ENCODE data around the gene MRGPRG. TPM values are rescaled to one million over a fixed set of nuclear protein-coding genes. Genes with fewer than 3 reads are reported as not detected.

The MRGPRG gene
- total RNA-seq, 1 experiment from 2014 or later = not detected

DNA sequence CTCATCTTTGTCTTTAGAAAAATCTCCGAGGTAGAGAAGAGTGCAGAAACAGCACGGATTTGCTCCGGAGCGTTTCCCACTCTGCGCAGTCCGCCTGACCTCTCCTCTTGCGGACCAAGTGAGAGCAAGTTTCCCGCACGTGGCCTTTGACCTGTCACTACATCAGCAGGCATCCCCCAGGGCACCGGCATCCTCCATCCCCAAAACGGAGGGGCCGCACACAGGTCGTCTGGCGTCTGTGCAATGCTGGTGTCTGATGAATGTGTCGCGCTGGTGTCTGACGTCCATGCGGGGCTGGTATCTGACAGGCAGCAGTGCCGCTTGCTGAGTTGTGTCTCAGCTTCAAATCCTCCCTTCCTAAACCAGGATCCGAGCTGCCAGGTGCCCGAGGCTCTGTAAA lies 14.3 kb upstream of the MRGPRG start:
- Histone ChIP-seq H3K36me3 (ENCODE audit: control insufficient read depth, insufficient read depth, low read length) (no peaks in the 10 kb centered on the region), H3K27me3 (ENCODE audit: control insufficient read depth, insufficient read depth, low read length) (peaks cover 9% of the 10 kb centered on the region), H3K4me1 (ENCODE audit: control insufficient read depth, insufficient read depth, low read length) (peaks cover 5% of the 10 kb centered on the region), H3K9me3 (ENCODE audit: control insufficient read depth, insufficient read depth, low read depth, low read length) (no peaks in the 10 kb centered on the region), H3K27ac (ENCODE audit: low read length) (no peak overlapping the region), H3K4me3 (ENCODE audit: low read depth in 2 of 2, low read length in 2 of 2) (no peak overlapping the region)
- POLR2A ChIA-PET = no interaction called here
- in situ Hi-C loops (cut with HindIII; ENCODE audit: low pct_unique_long_range_greater_than_20kb, low sequenced_read_pairs) = no loop called here
- intact Hi-C loops (cut with micrococcal nuclease; ENCODE audit: unreplicated experiment) = no loop called here
- no peak for DNase-seq (ENCODE audit: low read depth, low spot score)
- CTCF ChIA-PET = no interaction called here
- ATAC-seq = no peak
- no peak for TF ChIP-seq POLR2AphosphoS5 (IDR thresholded peaks at IDR 0.05; ENCODE audit: low read depth, low read length)
- TF ChIP-seq SIN3A (IDR thresholded peaks at IDR 0.05; ENCODE audit: borderline replicate concordance, insufficient read depth, low read depth, low read length) = no peak
- TF ChIP-seq CTCF (IDR thresholded peaks at IDR 0.05) = no peak
- no peak for TF ChIP-seq TCF7L2 (IDR thresholded peaks at IDR 0.05; ENCODE audit: low read depth, low read length)
- TF ChIP-seq, protein P1, sequence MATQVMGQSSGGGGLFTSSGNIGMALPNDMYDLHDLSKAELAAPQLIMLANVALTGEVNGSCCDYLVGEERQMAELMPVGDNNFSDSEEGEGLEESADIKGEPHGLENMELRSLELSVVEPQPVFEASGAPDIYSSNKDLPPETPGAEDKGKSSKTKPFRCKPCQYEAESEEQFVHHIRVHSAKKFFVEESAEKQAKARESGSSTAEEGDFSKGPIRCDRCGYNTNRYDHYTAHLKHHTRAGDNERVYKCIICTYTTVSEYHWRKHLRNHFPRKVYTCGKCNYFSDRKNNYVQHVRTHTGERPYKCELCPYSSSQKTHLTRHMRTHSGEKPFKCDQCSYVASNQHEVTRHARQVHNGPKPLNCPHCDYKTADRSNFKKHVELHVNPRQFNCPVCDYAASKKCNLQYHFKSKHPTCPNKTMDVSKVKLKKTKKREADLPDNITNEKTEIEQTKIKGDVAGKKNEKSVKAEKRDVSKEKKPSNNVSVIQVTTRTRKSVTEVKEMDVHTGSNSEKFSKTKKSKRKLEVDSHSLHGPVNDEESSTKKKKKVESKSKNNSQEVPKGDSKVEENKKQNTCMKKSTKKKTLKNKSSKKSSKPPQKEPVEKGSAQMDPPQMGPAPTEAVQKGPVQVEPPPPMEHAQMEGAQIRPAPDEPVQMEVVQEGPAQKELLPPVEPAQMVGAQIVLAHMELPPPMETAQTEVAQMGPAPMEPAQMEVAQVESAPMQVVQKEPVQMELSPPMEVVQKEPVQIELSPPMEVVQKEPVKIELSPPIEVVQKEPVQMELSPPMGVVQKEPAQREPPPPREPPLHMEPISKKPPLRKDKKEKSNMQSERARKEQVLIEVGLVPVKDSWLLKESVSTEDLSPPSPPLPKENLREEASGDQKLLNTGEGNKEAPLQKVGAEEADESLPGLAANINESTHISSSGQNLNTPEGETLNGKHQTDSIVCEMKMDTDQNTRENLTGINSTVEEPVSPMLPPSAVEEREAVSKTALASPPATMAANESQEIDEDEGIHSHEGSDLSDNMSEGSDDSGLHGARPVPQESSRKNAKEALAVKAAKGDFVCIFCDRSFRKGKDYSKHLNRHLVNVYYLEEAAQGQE (IDR thresholded peaks at IDR 0.05; ENCODE audit: insufficient read depth in 1 of 2, low read depth in 2 of 2, low read length in 1 of 2) = no peak
- BruUV-seq (replicated peaks) = no TSS peak

GRCh38 chr11:3231851-3232744 lies 13.5 kb upstream of the MRGPRG start, which contains the start of gene MRGPRE:
TSS of gene MRGPRE (minus strand) at chr11:3232417. CDS start at chr11:3228799, 3,618 bp downstream.
- H3K27me3 ChIP-seq (ENCODE audit: control insufficient read depth, insufficient read depth, low read length) = peaks cover 9% of the 10 kb centered on the region
- H3K4me3 ChIP-seq (ENCODE audit: low read depth in 2 of 2, low read length in 2 of 2) = no peak within 1 kb of the TSS
- H3K36me3 ChIP-seq (ENCODE audit: control insufficient read depth, insufficient read depth, low read length) = no peaks in the 10 kb centered on the region
- intact Hi-C loops (cut with micrococcal nuclease; ENCODE audit: unreplicated experiment) (no loop called here), in situ Hi-C loops (cut with HindIII; ENCODE audit: low pct_unique_long_range_greater_than_20kb, low sequenced_read_pairs) (no loop called here)
- ATAC-seq (peak; percentile 62), DNase-seq (ENCODE audit: low read depth, low spot score) (no peak)
- TF ChIP-seq, protein P1 (IDR thresholded peaks at IDR 0.05; ENCODE audit: insufficient read depth in 1 of 2, low read depth in 2 of 2, low read length in 1 of 2) = no peak
- TF ChIP-seq POLR2AphosphoS5 (IDR thresholded peaks at IDR 0.05; ENCODE audit: low read depth, low read length) = no peak
- no peak for TF ChIP-seq SIN3A (IDR thresholded peaks at IDR 0.05; ENCODE audit: borderline replicate concordance, insufficient read depth, low read depth, low read length)
- TF ChIP-seq CTCF (IDR thresholded peaks at IDR 0.05) = no peak
- TF ChIP-seq TCF7L2 (IDR thresholded peaks at IDR 0.05; ENCODE audit: low read depth, low read length) = no peak
- H3K4me1 ChIP-seq (ENCODE audit: control insufficient read depth, insufficient read depth, low read length) = peaks cover 5% of the 10 kb centered on the region
- H3K27ac ChIP-seq (ENCODE audit: low read length) = no peak within 1 kb of the TSS
- H3K9me3 ChIP-seq (ENCODE audit: control insufficient read depth, insufficient read depth, low read depth, low read length) = no peaks in the 10 kb centered on the region
- ChIA-PET CTCF (interaction anchor here (0.7 kb wide), 1 partner anchor 129 kb away, joined by 5 read pairs; no protein-coding TSS in a partner anchor), POLR2A (no interaction called here)
- BruUV-seq (replicated peaks) = no TSS peak

Measured in Panc1 (cell line).